ENCODE data around the gene KCNIP2. TPM values are rescaled to one million over a fixed set of nuclear protein-coding genes. Genes with fewer than 3 reads are reported as not detected.

KCNIP2 gene
- total RNA-seq, 4 donors from 2014 or later = 1.1 to 5.2 (median 2.2) TPM

DNA sequence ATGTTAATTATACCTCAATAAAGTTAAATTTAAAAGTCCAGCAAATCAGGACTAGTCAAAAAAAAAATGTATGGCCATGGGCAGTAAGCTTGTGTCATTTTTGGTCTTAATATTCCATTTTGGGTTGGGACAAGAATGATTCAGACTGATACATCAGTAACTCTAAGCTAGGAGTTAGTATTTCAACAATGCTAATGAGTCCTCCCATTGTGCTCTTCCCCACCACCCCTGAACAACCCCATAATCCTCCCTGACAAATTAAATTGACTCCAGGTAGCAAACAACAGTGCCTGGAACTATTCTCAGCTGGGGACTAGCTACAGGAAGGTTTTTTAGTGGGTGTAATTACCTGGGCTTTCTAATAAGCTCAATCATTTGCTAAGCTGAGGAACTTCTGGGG, 30.7 kb upstream of the KCNIP2 start:
- H3K36me3 ChIP-seq = peaks cover 0 to 7% (median 0%) of the 10 kb centered on the region in 4 donors
- no peak for DNase-seq
- no peak overlapping the region for H3K27ac ChIP-seq
- H3K9me3 ChIP-seq = no peaks in the 10 kb centered on the region
- intact Hi-C loops (cut with DNase I; ENCODE audit: low total_unique reads) (no loop called here), in situ Hi-C loops (cut with MboI; ENCODE audit: low pct_ligation_motif_present in 1 of 4, low pct_unique_long_range_greater_than_20kb in 1 of 4, low sequenced_read_pairs in 3 of 4) (no loop called here)
- no peaks in the 10 kb centered on the region for H3K4me1 ChIP-seq
- TF ChIP-seq POLR2AphosphoS5 (IDR thresholded peaks at IDR 0.05) (no peak), POLR2A (IDR thresholded peaks at IDR 0.05) (no peak), EP300 (IDR thresholded peaks at IDR 0.05; ENCODE audit: low read depth) (no peak), CTCF (IDR thresholded peaks at IDR 0.05) (no peak)
- H3K27me3 ChIP-seq = no peaks in the 10 kb centered on the region
- H3K4me3 ChIP-seq = no peak overlapping the region

DNA sequence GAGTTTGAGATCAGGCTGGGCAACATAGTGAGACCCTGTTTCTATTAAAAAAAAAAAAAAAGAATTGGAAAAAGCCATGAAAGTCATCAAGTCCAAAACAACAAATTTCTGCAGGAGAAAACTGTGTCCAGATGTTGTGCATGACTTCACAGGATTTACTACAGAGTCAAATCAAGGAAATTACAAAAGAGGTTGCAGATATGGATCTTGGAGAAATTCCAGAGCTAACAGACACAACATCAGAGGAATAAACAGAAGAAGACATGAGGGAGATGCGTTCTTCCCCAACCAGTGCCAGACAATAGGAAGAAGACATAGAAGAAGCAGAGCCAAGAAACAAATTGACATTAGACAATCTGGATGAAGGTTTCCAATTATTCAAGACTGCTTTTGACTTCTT, 24.3 kb upstream of the KCNIP2 start:
- no peak overlapping the region for H3K4me3 ChIP-seq

GRCh38 chr10:101859530-101859929, 15.9 kb upstream of the KCNIP2 start:
- Histone ChIP-seq H3K4me3 (no peak overlapping the region), H3K27me3 (no peaks in the 10 kb centered on the region), H3K9me3 (no peaks in the 10 kb centered on the region), H3K4me1 (no peaks in the 10 kb centered on the region), H3K27ac (no peak overlapping the region), H3K36me3 (no peaks in the 10 kb centered on the region)
- 83 to 100% methylated on average over 1 to 2 of the region's 2 CpGs for WGBS, 2 donors (ENCODE audit: low coverage in 1 of 2)
- intact Hi-C loops (cut with DNase I; ENCODE audit: low total_unique reads) (no loop called here), in situ Hi-C loops (cut with MboI; ENCODE audit: low pct_ligation_motif_present in 1 of 4, low pct_unique_long_range_greater_than_20kb in 1 of 4, low sequenced_read_pairs in 3 of 4) (no loop called here)
- no peak for DNase-seq
- TF ChIP-seq CTCF (IDR thresholded peaks at IDR 0.05) = no peak
- no peak for TF ChIP-seq POLR2A (IDR thresholded peaks at IDR 0.05)
- TF ChIP-seq EP300 (IDR thresholded peaks at IDR 0.05; ENCODE audit: low read depth) = no peak
- no peak for TF ChIP-seq POLR2AphosphoS5 (IDR thresholded peaks at IDR 0.05)

More for the DNA sequence above, 24.3 kb upstream of the KCNIP2 start:
- no peak for DNase-seq
- Histone ChIP-seq H3K9me3 (peaks cover 0 to 3% of the 10 kb centered on the region in 2 donors), H3K27me3 (no peaks in the 10 kb centered on the region), H3K27ac (no peak overlapping the region), H3K4me1 (no peaks in the 10 kb centered on the region), H3K36me3 (no peaks in the 10 kb centered on the region)
- intact Hi-C loops (cut with DNase I; ENCODE audit: low total_unique reads) (no loop called here), in situ Hi-C loops (cut with MboI; ENCODE audit: low pct_ligation_motif_present in 1 of 4, low pct_unique_long_range_greater_than_20kb in 1 of 4, low sequenced_read_pairs in 3 of 4) (no loop called here)
- TF ChIP-seq EP300 (IDR thresholded peaks at IDR 0.05; ENCODE audit: low read depth) = no peak
- no peak for TF ChIP-seq POLR2AphosphoS5 (IDR thresholded peaks at IDR 0.05)
- TF ChIP-seq CTCF (IDR thresholded peaks at IDR 0.05) = no peak
- TF ChIP-seq POLR2A (IDR thresholded peaks at IDR 0.05) = no peak
- WGBS, 2 donors (ENCODE audit: low coverage in 1 of 2) = 76% methylated on average over 1 of the region's 1 CpG; no CpG with 5 or more reads in 1 of the 2 donors

- Histone ChIP-seq H3K4me3 (no peak overlapping the region), H3K36me3 (no peaks in the 10 kb centered on the region), H3K27me3 (no peaks in the 10 kb centered on the region), H3K9me3 (no peaks in the 10 kb centered on the region), H3K4me1 (no peaks in the 10 kb centered on the region), H3K27ac (no peak overlapping the region)
- in situ Hi-C loops (cut with MboI; ENCODE audit: low pct_ligation_motif_present in 1 of 4, low pct_unique_long_range_greater_than_20kb in 1 of 4, low sequenced_read_pairs in 3 of 4) (no loop called here), intact Hi-C loops (cut with DNase I; ENCODE audit: low total_unique reads) (no loop called here)
- 47% methylated on average over 3 of the region's 3 CpGs; no CpG with 5 or more reads in 1 of the 2 donors for WGBS, 2 donors (ENCODE audit: low coverage in 1 of 2)
- DNase-seq = no peak
- TF ChIP-seq CTCF (IDR thresholded peaks at IDR 0.05) (no peak), EP300 (IDR thresholded peaks at IDR 0.05; ENCODE audit: low read depth) (no peak), POLR2AphosphoS5 (IDR thresholded peaks at IDR 0.05) (no peak), POLR2A (IDR thresholded peaks at IDR 0.05) (no peak)
Observed at GRCh38 chr10:101858723-101859500, 15.3 kb upstream of the KCNIP2 start.
